Measurements from ENCODE around the gene OLAH.

Gene OLAH

DNA sequence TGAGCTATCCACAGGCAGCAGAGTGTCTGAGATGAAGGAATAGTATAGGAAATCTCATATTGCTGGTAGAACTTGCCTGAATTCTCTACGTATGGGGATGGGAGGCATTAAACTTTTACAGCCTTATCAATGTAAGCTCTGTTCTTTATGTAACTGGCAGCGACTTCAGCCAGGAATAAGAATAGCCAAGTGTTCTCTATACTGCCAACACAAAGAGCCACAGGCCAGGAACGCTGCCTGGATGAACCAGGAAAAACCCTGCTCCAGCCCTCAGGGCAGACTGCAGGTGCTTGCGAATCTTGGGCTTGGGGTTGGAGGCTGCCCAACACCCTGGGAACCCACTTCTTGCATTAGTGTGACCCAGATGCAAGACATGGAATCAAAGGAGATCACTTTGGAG, 6.1 kb upstream of the OLAH start:
- no peak overlapping the region for H3K27ac ChIP-seq (ENCODE audit: extremely low read depth, low read depth, low read length)
- no peak overlapping the region for H3K4me3 ChIP-seq (ENCODE audit: low read depth, low read length)
- ChIA-PET CTCF (interaction anchor here (0.6 kb wide), 1 partner anchor 66 kb away, joined by 3 read pairs; no protein-coding TSS in a partner anchor), POLR2A (no interaction called here)
- H3K4me1 ChIP-seq (ENCODE audit: control insufficient read depth, insufficient read depth, low read length) = no peaks in the 10 kb centered on the region
- H3K9me3 ChIP-seq (ENCODE audit: control insufficient read depth, insufficient read depth, low read depth, low read length) = no peaks in the 10 kb centered on the region
- TF ChIP-seq ZNF596 (tag by site-specific recombination; IDR thresholded peaks at IDR 0.05) (no peak), ZNF747 (tag by site-specific recombination; IDR thresholded peaks at IDR 0.05) (no peak), IKZF3 (tag by site-specific recombination; IDR thresholded peaks at IDR 0.05) (no peak), ZNF785 (tag by site-specific recombination; IDR thresholded peaks at IDR 0.05) (no peak), ZNF146 (tag by site-specific recombination; IDR thresholded peaks at IDR 0.05) (no peak), ZNF843 (tag by site-specific recombination; IDR thresholded peaks at IDR 0.05) (no peak), MZF1 (tag by site-specific recombination; IDR thresholded peaks at IDR 0.05; ENCODE audit: borderline replicate concordance) (no peak), ZNF155 (tag by site-specific recombination; IDR thresholded peaks at IDR 0.05) (no peak), YY1 (tag by site-specific recombination; IDR thresholded peaks at IDR 0.05) (no peak)
- TF ChIP-seq, protein P1, sequence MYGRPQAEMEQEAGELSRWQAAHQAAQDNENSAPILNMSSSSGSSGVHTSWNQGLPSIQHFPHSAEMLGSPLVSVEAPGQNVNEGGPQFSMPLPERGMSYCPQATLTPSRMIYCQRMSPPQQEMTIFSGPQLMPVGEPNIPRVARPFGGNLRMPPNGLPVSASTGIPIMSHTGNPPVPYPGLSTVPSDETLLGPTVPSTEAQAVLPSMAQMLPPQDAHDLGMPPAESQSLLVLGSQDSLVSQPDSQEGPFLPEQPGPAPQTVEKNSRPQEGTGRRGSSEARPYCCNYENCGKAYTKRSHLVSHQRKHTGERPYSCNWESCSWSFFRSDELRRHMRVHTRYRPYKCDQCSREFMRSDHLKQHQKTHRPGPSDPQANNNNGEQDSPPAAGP (tag by site-specific recombination; IDR thresholded peaks at IDR 0.05) = no peak
- no peaks in the 10 kb centered on the region for H3K36me3 ChIP-seq (ENCODE audit: control insufficient read depth in 2 of 2, insufficient read depth in 1 of 2, low read length in 2 of 2)

DNA sequence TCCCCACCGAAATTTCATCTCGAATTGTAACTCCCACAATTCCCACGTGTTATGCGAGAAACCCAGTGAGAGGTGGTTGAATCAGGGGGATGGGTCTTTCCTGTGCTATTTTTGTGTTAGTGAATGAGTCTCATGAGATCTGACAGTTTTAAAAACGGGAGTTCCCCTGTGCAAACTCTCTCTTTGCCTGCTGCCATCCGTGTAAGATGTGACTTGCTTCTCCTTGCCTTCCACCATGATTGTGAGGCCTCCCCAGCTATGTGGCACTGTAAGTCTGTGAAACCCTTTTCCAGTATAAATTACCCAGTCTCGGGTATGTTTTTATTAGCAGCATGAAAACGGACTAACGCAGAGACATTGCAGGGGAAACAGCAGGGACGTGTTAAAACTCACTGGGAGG, 5.3 kb upstream of the OLAH start:
- POLR2A ChIA-PET = no interaction called here
- TF ChIP-seq ZNF214 (tag by site-specific recombination; IDR thresholded peaks at IDR 0.05; ENCODE audit: borderline replicate concordance) (no peak), ZNF544 (tag by site-specific recombination; IDR thresholded peaks at IDR 0.05) (no peak), ZNF610 (tag by site-specific recombination; IDR thresholded peaks at IDR 0.05; ENCODE audit: borderline replicate concordance) (no peak), ZNF624 (tag by site-specific recombination; IDR thresholded peaks at IDR 0.05) (no peak), ZNF660 (tag by site-specific recombination; IDR thresholded peaks at IDR 0.05) (no peak), ZNF600 (tag by site-specific recombination; IDR thresholded peaks at IDR 0.05) (no peak), ZNF175 (tag by site-specific recombination; IDR thresholded peaks at IDR 0.05) (no peak), WT1 (tag by site-specific recombination; IDR thresholded peaks at IDR 0.05) (no peak), YY1 (tag by site-specific recombination; IDR thresholded peaks at IDR 0.05) (no peak)
- no peak overlapping the region for H3K4me3 ChIP-seq (ENCODE audit: low read depth, low read length)
- H3K9me3 ChIP-seq (ENCODE audit: control insufficient read depth, insufficient read depth, low read depth, low read length) = no peaks in the 10 kb centered on the region
- H3K27ac ChIP-seq (ENCODE audit: extremely low read depth, low read depth, low read length) = no peak overlapping the region
- H3K4me1 ChIP-seq (ENCODE audit: control insufficient read depth, insufficient read depth, low read length) = no peaks in the 10 kb centered on the region
- CTCF ChIA-PET = no interaction called here
- no peaks in the 10 kb centered on the region for H3K36me3 ChIP-seq (ENCODE audit: control insufficient read depth in 2 of 2, insufficient read depth in 1 of 2, low read length in 2 of 2)

DNA sequence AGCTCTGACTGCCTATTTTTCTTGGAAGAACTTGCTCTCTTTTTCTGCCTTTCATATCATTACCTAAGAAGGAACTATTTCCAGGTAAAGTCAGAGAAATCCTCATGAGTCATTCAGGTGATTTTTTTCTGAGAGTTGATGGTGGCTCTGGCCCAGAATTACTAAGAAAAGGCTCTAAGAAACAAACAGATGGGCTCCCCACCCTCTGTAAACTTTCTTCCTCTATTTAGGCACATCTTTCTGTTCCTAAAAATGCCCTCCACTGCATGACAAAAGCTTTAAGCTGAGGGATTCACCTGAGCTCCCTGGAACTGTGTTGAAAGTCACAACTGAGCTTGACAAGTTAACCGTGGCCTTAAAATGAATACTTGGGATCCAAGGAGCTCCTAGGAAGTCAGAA, 1.6 kb downstream of the OLAH start:
- ChIA-PET POLR2A (no interaction called here), CTCF (interaction anchor here (1.1 kb wide), 1 partner anchor 73 kb away, joined by 3 read pairs; no protein-coding TSS in a partner anchor)
- Histone ChIP-seq H3K36me3 (ENCODE audit: control insufficient read depth in 2 of 2, insufficient read depth in 1 of 2, low read length in 2 of 2) (no peaks in the 10 kb centered on the region), H3K4me3 (ENCODE audit: low read depth, low read length) (no peak overlapping the region), H3K4me1 (ENCODE audit: control insufficient read depth, insufficient read depth, low read length) (no peaks in the 10 kb centered on the region), H3K27ac (ENCODE audit: extremely low read depth, low read depth, low read length) (no peak overlapping the region), H3K9me3 (ENCODE audit: control insufficient read depth, insufficient read depth, low read depth, low read length) (no peaks in the 10 kb centered on the region)
- TF ChIP-seq ZIC2 (tag by site-specific recombination; IDR thresholded peaks at IDR 0.05) (no peak), ZNF140 (tag by site-specific recombination; IDR thresholded peaks at IDR 0.05) (no peak), ZNF776 (tag by site-specific recombination; IDR thresholded peaks at IDR 0.05; ENCODE audit: borderline replicate concordance) (no peak), ZNF146 (tag by site-specific recombination; IDR thresholded peaks at IDR 0.05) (no peak), ZNF513 (tag by site-specific recombination; IDR thresholded peaks at IDR 0.05) (no peak), ZNF544 (tag by site-specific recombination; IDR thresholded peaks at IDR 0.05) (no peak), ZNF670 (tag by site-specific recombination; IDR thresholded peaks at IDR 0.05; ENCODE audit: low read depth) (no peak), ZBTB8A (tag by site-specific recombination; IDR thresholded peaks at IDR 0.05) (no peak), ZFP41 (tag by site-specific recombination; IDR thresholded peaks at IDR 0.05; ENCODE audit: borderline replicate concordance) (no peak)
